GM19397 (cell line): ENCODE data around the gene GLMP.

Source experiments
- ATAC-seq: cut with Tn5 transposase; IDR thresholded peaks from one replicate; pipeline ENCODE4 v1.9.1; 2021; ENCODE audit warnings: mild to moderate bottlenecking, moderate library complexity; ENCODE audit not compliant: unreplicated experiment

Gene GLMP

GRCh38 chr1:156251527-156251926 lies 44.0 kb downstream of the GLMP start:
- ATAC-seq = no peak

- ATAC-seq = no peak
These were observed 45.9 kb downstream of the GLMP start for GRCh38 chr1:156249593-156249992.

- no peak for ATAC-seq
These were observed 47.2 kb downstream of the GLMP start for GRCh38 chr1:156248323-156248683.

DNA sequence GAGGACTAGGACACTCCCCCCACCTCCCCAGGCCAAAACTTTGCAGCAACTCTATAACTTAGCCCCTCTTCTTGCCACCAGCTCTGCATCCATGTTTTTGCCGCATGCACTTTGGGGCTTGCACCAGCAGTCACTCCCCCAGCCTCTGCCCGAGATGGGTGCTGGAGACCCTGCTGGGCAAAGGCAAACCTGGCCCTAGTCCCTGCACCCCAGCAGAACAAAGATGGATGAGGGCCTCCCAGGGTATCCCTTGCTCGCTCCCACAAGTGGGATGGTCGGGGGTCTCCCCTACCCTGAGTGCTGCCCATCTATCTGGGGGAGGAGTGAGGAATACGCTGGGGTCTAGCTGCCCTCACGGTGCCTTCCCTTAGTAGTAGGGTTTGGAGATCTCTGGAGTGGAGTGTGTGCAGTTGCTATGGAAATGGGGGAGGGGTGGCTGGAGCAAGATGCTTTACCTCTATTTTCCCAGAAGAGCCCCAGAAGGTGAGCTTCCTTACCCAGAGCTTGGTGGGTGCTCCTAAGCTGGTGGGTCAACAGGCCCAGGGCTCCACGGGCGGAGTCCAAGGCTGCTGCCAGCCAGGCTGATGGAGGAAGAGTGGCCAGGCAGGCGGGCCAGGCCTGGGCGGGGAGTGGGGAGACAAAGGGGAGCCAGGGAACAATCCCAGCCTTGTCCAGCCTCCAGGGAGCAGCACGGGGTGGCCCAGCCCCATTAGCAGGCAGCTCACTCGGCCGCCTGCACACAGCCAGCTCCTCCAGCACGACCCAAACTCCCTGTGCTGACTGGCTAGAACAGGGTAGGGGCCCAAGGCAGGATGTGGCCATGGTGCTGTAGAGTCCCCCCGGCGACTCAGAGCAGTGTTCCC lies 47.8 kb downstream of the GLMP start, which contains the start of gene PAQR6:
Gene PAQR6, minus strand, starts transcription at position 597 of the 863 bp plus-strand sequence. CDS start 1,325 bp downstream, outside the sequence.
- ATAC-seq = no peak

- no peak for ATAC-seq
These were observed 48.6 kb downstream of the GLMP start for GRCh38 chr1:156246781-156247459.

GRCh38 chr1:156246241-156246780 lies 49.2 kb downstream of the GLMP start:
- no peak for ATAC-seq

- ATAC-seq = no peak
These were observed 49.8 kb downstream of the GLMP start for GRCh38 chr1:156245451-156246232.

DNA sequence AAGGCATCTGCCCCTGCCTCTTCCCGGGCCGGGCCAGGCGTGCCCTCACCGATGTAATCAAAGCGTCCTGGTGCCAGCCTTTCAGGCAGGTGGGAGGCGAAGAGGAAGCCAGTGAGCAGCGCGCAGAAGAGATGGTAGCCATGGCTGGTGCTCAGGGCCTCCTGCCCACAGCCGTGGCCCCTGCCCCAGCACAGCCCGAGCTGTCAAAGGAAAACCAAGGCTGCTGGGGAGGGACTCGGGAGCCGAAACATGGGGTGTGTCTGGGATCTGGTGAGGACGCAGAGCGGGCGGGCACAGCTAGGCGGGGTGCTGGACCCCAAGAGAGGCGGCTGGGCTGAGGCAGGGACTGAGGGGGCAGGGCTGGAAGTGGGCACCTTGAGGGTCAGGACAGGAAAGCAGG lies 50.8 kb downstream of the GLMP start:
- no peak for ATAC-seq

DNA sequence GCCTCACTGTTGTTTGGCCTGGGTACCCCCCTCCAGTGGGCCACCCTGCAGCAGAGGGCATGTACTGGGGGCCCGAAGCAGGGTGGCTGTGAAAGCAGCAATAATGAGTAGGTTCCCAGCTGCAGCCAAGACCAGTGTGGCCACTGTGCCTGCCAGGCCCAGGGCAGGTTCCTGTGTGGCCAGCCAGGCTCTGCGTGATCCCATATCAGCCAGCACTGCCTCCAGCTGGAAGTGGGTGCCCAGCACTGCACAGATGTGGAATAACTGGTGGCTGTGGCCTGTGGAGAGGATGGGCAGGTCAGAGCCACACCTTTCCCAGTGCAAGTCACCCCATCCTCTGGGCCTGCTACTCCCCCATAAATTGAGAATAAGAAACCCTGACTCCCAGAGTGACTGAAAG lies 51.4 kb downstream of the GLMP start:
- no peak for ATAC-seq

DNA sequence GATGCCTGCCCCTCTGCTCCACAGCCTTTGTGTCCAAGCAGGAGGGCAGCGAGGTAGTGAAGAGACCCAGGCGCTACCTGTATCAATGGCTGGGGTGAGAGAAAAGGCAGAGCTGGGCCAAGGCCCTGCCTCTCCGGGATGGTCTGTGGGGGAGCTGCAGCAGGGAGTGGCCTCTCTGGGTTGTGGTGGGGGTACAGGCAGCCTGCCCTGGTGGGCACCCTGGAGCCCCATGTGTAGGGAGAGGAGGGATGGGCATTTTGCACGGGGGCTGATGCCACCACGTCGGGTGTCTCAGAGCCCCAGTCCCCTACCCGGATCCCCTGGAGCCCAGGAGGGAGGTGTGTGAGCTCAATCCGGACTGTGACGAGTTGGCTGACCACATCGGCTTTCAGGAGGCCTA lies 52.7 kb downstream of the GLMP start:
- ATAC-seq = no peak
